AG20443 (cell line): ENCODE data around the gene CLIP2.
A peak's percentile ranks its signal among the peaks of the same experiment; 100 is the strongest.
"Not testable (repeated sequence)": the region's sequence is repeated elsewhere in the genome, so short reads cannot be mapped to it uniquely, and the experiment has no call there.

Source experiments
- DNase-seq: peaks from one replicate; pipeline ENCODE4 v3.0.0; 2012; ENCODE audit warnings: low spot score, mixed read lengths

The CLIP2 gene

DNA sequence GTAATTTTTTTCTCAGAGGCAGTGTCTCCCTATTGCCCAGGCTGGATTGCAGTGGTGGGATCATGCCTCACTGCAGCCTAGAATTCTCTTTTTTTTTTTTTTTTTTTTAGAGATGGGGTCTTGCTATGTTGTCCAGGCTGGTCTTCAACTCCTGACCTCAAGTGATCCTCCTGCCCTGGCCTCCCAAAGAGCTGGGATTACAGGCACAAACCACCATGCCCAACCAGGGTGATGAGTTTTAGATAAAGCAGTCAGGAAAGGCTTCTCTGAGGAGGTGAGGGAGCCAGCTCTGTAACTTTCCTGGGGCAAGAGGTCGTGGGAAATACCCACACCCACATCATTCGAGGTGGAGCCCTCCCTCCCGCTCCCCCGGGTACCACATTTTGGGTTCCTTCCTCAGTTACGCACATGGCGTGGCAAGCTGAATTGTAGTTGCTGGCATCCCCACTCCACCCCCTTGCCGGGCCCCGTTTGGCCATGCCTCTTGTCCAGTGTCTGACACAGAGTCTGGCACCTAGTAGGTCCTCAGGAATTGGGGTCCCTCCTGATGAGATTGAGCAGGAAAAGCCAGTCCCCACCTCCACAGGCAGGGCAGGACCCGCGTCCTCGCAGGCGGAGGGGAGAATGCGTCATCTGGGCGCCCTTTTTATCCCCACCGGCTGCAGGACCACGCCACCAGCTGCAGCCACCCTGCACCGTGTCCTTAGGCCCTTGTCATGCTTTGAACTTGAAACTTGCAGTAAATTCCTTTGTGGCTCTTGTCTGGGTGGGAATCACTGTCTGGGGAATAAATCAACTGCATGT lies 43.4 kb downstream of the CLIP2 start:
- DNase-seq, result no peak

GRCh38 chr7:74334030-74334429 lies 44.8 kb downstream of the CLIP2 start:
- DNase-seq, result peak; percentile 67

DNA sequence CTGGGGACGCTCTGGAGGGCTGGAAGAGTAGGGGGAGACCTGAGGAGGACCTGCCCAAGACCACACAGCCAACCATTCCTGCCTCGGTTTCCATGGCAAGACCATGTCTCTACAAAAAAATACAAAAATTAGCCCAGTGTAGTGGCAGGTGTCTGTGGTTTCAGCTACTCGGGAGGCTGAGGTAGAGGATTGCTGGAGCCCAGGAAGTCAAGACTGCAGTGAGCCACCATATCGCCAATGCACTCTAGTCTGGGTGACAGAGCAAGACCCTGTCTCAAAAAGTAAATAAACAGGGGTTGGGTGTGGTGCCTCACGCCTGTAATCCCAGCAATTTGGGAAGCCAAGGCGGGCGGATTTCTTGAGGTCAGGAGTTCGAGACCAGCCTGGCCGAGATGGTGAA lies 48.7 kb downstream of the CLIP2 start:
- no peak for DNase-seq

GRCh38 chr7:74338366-74339108 lies 49.3 kb downstream of the CLIP2 start:
- DNase-seq, result no peak

DNA sequence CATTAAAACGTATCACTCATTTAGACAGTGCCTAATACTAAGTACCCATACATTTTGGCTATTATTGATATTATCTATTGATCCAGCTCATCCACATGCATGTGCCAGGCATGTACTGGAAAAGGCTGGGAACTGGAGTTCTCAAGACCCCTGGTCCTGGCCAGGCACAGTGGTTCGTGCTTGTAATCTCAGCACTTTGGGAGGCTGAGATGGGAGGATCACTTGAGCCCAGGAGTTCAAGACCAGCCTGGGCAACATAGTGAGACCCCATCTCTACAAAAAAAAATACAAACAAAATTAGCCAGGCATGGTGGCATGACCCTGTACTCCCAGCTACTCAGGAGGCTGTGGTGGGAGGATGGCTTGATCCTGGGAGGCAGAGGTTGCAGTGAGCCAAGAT lies 50.4 kb downstream of the CLIP2 start:
- not testable (repeated sequence) for DNase-seq

- peak; percentile 91 for DNase-seq
Observed at GRCh38 chr7:74343281-74344131, 54.3 kb downstream of the CLIP2 start.

GRCh38 chr7:74344132-74344496 lies 54.9 kb downstream of the CLIP2 start:
- no peak for DNase-seq

DNA sequence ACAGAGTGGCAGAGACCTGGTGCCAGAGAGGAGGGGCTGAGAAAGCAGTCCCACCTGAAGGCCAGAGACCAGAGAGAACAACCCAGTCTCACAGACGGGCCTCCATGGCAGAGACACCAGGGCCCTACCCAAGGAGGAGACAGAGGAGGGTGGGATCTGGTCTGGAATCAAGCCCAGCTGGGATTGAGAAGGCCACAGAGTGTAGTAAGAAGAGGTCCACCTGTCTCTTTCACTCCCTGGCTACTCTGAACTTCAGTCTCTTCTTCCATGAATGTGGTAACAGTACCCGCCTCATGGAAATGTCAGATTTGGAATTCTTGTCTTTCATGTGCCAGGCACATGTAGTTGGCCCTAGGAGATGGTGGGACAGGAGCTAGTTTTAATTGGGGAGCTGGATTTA lies 55.6 kb downstream of the CLIP2 start:
- DNase-seq, result no peak

- no peak for DNase-seq
Observed at GRCh38 chr7:74345970-74346369, 56.8 kb downstream of the CLIP2 start.

DNA sequence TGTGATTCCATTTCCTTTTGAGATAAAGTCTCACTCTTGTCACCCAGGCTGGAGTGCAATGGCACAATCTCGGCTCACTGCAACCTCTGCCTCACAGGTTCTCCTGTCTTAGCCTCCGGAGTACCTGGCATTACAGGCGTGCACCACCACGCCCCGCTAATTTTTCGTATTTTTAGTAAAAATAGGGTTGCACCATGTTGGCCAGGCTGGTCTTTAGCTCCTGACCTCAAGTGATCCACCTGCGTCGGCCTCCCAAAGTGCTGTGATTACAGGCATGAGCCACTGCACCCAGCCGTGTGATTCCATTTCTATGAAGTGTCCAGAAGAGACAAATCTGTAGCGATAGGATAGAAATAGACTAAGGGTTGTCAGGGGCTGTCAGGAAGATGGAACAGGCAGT lies 60.4 kb downstream of the CLIP2 start:
- no peak for DNase-seq

DNA sequence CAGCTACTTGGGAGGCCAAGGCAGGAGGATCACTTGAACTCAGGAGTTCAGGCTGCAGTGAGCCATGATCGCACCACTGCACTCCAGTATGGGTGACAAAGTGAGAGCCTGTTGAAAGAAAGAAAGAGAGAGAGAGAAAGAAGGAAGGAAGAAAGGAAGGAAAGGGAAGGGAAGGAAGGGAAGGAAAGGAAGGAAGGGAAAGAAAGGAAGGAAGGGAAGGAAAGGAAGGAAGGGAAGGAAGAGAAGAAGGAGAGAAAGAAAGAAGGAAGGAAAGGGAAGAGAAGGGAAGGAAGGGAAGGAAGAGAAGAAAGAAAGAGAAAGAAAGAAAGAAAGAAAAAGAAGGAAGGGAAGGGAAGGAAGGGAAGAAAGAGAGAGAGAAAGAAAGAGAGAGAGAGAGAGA lies 61.5 kb downstream of the CLIP2 start:
- DNase-seq, result no peak

DNA sequence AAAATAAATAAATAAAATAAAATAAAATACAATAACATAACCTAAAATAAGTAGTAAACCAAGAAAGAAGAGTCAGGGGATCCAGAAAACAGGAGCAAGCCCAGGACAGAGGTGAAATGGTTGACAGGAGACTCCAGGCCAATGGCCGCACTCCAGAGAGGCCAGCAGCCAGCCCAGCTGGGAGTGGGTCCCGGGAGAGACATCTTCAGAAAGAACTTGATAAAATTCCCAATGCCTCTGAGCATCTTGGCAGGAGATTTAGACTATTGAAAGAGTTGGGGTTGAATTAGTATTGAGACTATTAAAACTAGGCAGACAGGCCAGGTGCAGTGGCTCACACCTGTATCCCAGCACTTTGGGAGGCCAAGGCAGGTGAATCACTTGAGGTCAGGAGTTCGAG lies 62.6 kb downstream of the CLIP2 start:
- DNase-seq, result no peak

GRCh38 chr7:74352551-74353138 lies 63.4 kb downstream of the CLIP2 start:
- not testable (repeated sequence) for DNase-seq

GRCh38 chr7:74354009-74354408 lies 64.8 kb downstream of the CLIP2 start:
- no peak for DNase-seq

DNA sequence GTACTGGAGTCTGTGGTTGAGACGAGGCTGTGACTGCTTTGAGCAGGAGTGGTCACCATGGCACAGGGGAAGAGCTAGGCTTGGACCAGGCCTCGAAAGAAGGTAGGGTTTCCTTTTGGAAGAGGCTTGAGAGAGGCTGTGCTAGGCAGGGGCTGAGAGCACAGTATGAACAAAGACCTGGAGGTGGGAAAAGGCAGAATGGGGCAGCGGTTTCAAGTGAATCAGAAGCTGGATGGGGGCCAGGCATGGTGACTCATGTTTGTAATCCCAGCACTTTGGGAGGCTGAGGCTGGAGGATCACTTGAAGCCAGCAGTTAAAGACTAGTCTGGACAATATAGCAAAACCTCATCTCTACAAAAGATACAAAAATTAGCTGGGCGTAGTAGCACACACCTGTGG lies 65.9 kb downstream of the CLIP2 start:
- DNase-seq, result peak; percentile 64

DNA sequence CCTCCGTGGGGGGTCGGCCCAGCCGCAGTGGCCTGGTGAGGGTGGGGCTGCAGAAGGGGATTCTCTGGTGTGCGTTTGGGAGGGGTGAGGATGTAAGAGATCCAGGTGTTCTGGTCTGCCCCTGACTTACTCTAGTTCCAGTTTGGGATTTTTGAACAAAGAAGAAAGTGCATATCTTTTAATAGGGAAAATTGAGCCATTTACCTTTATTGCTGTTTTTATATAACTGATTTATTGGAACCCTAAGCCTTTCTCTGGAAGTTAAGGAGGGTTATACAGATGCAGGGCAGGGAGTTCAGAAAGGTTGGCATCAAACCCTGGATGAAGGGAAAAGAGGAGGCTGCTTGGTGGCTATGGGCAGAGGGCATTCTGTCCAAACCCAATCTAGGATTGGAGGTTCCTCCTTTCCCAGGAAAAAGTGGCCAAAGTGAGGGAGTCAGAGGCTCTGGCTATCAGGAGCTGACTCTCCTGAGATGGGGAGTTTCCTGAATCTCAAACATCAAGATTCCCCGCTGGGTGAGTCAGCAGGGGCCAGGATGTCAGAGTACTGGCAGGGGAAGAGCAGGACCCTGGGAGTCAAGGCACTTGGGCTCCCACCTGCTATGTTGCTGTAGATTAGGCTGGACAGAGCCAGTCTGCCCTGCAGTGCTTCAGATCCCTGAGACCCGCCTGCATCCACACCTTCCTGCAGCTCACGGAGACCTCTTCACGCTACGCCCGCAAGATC lies 67.5 kb downstream of the CLIP2 start:
- DNase-seq, result no peak

DNA sequence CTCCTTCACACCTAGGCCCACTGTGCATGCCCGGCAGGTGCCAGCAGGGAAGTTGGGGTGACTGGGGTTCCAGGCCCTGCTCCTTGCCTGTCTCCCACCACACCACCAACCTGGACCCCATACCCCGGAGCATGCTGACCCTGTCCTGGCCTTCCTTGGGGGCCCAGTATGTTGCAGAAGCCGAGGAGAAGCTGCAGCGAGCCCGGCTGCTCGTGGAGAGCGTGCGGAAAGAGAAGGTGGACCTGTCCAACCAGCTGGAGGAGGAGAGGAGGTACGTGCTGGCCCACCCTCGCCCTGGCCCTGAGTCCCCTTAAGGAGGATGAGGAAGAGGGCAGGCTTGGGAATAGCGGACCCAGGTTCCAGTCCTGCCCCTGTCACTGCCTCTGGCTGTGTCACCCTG lies 70.8 kb downstream of the CLIP2 start:
- DNase-seq, result no peak

GRCh38 chr7:74362266-74362665 lies 73.1 kb downstream of the CLIP2 start:
- DNase-seq, result no peak

- DNase-seq, result no peak
Observed at GRCh38 chr7:74364061-74364460, 74.9 kb downstream of the CLIP2 start.

- peak; percentile 89 for DNase-seq
Observed at GRCh38 chr7:74365322-74366022, 76.3 kb downstream of the CLIP2 start.
